Frontal cortex (tissue), 4 donors: ENCODE measurements around the gene TMEM135. TPM values are rescaled to one million over a fixed set of nuclear protein-coding genes. Genes with fewer than 3 reads are reported as not detected.
A peak's percentile ranks its signal among the peaks of the same experiment; 100 is the strongest.
"Not testable (repeated sequence)": the region's sequence is repeated elsewhere in the genome, so short reads cannot be mapped to it uniquely, and the experiment has no call there.

Experiments
- DNase-seq, 2 donors: peaks; one replicate each; pipeline ENCODE4 v3.0.0; 2012; ENCODE audit warnings: low spot score in 2 of 2
- FAIRE-seq: peaks from 2 replicates; lab custom pipeline; 2012; peaks lifted over from hg19 to GRCh38; lab: Jason Lieb, UNC
- total RNA-seq: library from RNA; depleted of rRNA; stranded (reverse); fragments of >200 nt; gene quantifications from one replicate; pipeline ENCODE4 v1.2.3, GENCODE V29; 2014
- donor health status: control.
- donor health status: control.
- donor health status: control.

Gene TMEM135
- total RNA-seq, 1 donor from 2014 or later: 37.5 TPM

DNA sequence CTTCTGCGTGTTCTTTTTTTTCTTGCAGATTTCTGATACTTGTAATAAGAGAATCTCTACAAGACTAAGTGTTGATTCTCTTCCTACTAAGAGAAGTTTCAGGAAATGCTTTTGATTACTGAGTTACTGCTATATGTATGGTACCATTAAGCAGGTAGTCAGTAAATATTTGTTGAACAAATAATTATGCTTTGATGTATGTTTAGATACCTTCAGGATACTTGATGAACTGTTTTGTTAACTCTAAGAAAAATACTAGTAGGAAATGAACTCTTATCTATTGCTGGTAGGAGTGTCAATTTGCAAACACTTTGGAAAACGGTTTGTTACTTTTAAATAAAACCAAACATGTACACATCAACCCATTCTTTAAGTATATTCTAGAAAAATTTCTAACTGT lies 90.6 kb downstream of the TMEM135 start:
- DNase-seq (no peak), FAIRE-seq (no peak)

DNA sequence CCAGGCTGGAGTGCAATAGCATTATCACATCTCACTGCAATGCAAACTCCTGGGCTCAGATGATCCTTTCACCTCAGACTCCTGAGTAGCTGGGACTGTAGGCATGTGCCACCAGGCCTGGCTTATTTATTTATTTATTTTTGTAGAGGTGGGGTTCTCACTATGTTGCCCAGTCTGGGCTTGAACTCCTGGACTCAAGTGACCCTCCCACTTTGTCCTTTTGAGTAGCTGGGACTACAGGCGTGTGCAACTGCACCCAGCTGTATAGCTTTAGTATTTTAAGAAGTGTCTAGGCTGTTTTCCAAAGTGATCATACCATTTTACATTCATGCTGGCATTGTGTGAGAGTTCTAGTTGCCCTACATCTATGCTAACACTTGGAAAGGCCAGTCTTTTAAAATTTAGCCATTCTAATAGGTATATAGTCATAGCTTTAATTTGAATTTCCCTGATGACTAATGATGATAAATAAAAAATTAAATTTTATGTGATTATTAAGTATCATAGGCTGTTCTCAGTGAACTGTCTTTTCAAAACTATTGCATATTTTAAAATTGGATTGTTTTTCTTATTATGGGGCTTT lies 96.9 kb downstream of the TMEM135 start:
- DNase-seq (no peak), FAIRE-seq (no peak)

GRCh38 chr11:87136236-87136635 lies 98.5 kb downstream of the TMEM135 start:
- FAIRE-seq: no peak
- no peak for DNase-seq

GRCh38 chr11:87137711-87138110 lies 100.0 kb downstream of the TMEM135 start:
- FAIRE-seq: no peak
- no peak for DNase-seq

DNA sequence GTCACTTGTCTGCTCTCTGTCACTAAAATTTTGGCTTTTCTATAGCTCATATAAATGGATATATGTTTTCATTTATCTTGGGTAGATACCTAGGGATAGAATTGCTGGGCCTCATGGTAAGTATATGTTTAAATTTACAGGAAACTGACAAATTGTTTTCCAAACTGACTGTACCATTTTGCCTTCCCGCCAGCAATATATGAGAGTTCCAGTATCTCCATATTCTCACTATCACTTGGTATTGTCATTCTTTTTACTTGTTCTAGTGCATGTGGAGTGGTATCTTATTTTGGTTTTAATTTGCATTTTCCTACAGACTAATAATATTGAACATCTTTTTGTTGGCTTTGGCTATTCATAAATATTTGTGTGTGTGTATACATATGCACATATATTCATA lies 101.7 kb downstream of the TMEM135 start:
- FAIRE-seq: no peak

DNA sequence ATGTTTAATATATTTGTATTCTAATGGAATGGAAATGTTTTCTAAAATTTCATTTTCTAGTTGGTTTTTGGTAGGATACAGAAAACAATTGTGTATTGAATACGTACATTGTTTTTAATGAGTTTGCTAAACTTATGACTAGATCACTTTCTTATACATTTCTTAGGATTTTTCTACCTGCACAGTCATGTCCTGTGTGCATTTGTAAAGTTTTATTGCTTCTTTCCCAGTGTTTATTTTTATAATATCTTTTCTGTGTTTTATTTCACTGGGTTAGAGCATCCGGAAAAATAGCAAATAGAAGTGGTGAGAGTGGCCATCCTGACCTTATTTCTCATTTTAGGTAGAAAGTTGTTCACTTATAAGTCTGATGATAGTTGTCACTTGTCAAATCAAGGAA lies 103.6 kb downstream of the TMEM135 start:
- DNase-seq (no peak), FAIRE-seq (no peak)

More for the DNA sequence above, 101.7 kb downstream of the TMEM135 start:
- no peak for DNase-seq

DNA sequence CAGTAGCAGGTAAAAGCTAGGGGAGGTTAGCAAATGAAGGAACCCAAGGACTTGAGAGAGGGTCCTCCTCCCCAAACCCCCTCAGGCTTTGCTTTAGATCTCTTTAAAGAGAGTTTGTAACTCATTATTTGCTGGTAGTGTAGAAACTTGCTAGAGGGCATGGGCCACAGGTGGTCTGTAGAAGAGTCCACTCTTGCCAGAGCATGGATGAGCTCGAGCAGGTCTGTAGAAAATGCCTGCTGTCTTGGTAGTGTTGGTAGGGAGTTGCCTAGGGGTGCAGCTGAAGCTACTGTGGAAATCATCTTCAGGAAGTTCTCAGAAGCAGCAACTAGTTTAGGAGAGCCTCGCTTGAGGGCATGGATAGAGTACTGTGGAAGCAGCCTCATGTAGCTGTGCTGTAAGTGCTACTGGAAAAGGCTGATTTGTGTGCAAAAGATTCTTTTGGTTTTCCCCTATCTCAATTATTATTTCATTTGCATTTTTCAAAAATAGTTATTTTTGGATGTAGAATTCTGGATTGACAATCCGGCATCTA lies 104.3 kb downstream of the TMEM135 start:
- FAIRE-seq: no peak
- no peak for DNase-seq

DNA sequence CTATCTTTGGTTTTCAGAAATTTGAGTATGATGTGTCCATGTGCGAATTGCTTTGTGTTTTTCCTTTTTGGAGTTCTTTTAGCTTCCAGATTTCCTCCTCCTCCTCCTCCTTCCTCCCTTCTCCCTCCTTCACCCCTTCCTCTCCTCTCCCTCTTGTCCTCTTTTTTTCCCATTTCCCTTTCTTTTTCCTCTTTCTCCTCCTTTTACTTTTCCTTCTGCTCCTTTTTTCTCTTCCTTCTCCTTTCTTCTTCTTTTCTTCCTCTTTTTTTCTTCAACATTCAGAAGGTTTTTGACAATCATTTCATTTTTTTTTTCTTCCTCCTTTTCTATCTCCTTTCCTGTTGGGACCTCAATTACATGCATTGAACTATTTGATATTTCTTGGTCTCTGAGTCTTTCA lies 104.9 kb downstream of the TMEM135 start:
- DNase-seq (no peak), FAIRE-seq (no peak)

GRCh38 chr11:87143641-87144040 lies 105.9 kb downstream of the TMEM135 start:
- FAIRE-seq (no peak), DNase-seq (no peak)

DNA sequence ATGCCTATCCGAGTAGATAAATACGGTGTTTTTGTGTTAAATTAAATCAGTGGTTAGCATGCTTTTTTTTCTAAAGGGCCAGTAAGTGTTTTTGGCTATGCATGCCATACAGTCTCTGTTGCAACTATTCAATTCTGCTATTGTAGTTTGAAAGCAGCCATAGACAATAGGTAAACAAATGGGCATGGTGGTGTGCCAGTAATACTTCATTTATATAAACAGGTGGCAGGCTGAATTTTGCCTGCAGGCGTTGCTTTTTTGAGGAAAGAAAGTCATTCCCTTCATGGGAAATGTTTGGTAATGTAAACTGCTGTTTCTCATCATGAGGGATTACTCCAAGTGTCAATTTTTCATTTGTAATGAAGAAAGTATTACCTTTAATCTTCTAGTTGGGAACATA lies 106.5 kb downstream of the TMEM135 start:
- no peak for DNase-seq
- no peak for FAIRE-seq

GRCh38 chr11:87148749-87149148 lies 111.0 kb downstream of the TMEM135 start:
- DNase-seq (no peak), FAIRE-seq (peak; percentile 52)

GRCh38 chr11:87149782-87150181 lies 112.0 kb downstream of the TMEM135 start:
- DNase-seq, FAIRE-seq: not testable (repeated sequence)

DNA sequence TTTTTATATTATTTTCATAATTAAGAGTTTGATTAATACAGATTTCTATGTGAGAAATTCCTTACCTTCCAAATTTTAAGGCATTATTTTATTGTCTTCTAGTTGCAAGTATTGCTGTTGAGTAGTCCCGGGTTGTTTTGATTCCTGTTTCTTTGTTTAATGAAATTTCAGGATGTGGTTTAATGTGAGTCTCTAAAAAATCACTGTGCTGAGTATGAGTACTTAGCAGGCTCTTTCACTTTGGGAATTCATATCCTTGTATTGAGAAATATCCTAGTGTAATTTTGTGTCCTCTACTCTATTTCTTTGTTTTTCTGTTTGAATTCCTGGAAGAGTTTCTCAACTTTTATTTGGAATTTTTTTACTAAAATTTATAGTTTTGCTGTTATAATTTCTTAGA lies 113.2 kb downstream of the TMEM135 start:
- FAIRE-seq (peak; percentile 28), DNase-seq (no peak)

GRCh38 chr11:87154246-87154645 lies 116.5 kb downstream of the TMEM135 start:
- DNase-seq: no peak

GRCh38 chr11:87156970-87157369 lies 119.2 kb downstream of the TMEM135 start:
- FAIRE-seq (no peak), DNase-seq (no peak)

More at GRCh38 chr11:87154246-87154645, 116.5 kb downstream of the TMEM135 start:
- FAIRE-seq: no peak

GRCh38 chr11:87169076-87169475 lies 131.3 kb downstream of the TMEM135 start:
- not testable (repeated sequence) for FAIRE-seq, DNase-seq

GRCh38 chr11:87173185-87174039 lies 135.7 kb downstream of the TMEM135 start:
- DNase-seq (no peak), FAIRE-seq (no peak)

GRCh38 chr11:87174870-87175269 lies 137.1 kb downstream of the TMEM135 start:
- FAIRE-seq: no peak
- DNase-seq: no peak

- DNase-seq: no peak
- no peak for FAIRE-seq
These were observed 138.3 kb downstream of the TMEM135 start for GRCh38 chr11:87176044-87176443.

DNA sequence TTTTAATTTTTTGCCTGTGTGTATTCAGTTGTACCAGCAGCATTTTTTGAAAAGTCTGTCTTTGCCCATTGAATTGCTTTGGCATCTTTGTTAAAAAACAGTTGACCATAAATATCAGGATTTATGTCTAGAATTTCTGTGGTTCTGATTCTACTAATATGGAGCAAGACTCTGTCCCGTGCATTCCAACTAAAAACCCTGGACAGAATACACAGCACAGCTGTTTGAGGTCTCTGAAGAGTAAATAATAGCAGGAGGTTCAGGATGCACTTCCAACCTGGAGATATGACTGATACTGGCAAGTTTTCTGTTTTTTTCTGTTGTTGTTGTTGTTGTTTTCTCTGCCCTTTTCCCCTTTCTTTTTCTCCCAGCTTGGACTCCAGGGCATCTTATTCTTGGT lies 141.9 kb downstream of the TMEM135 start:
- FAIRE-seq (no peak), DNase-seq (no peak)

DNA sequence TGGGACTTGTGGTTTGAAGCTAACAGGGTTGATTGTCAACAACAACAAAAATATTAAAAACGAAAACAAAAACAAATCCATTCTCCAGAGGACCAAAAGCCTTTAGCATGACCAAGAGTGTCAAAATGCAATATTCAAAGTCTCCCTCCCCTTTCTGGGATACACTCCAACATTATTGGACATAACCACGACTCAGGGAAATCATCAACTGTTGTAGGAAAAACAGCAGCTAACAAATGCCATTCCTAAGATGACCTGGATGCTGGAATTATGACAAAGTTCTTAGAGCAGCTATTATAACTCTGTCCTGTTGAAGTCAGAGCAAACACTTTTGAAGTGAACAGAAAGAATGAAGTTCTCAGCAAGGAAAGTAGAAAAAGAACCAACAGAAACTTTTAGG lies 143.0 kb downstream of the TMEM135 start:
- DNase-seq: no peak

More for the DNA sequence above, 143.0 kb downstream of the TMEM135 start:
- FAIRE-seq: no peak
